Measurements from ENCODE around the gene NUP98. TPM values are rescaled to one million over a fixed set of nuclear protein-coding genes. Genes with fewer than 3 reads are reported as not detected.
"Not testable (repeated sequence)": the region's sequence is repeated elsewhere in the genome, so short reads cannot be mapped to it uniquely, and the experiment has no call there.

NUP98 gene
- total RNA-seq, 1 donor from 2014 or later: 85.3 TPM

DNA sequence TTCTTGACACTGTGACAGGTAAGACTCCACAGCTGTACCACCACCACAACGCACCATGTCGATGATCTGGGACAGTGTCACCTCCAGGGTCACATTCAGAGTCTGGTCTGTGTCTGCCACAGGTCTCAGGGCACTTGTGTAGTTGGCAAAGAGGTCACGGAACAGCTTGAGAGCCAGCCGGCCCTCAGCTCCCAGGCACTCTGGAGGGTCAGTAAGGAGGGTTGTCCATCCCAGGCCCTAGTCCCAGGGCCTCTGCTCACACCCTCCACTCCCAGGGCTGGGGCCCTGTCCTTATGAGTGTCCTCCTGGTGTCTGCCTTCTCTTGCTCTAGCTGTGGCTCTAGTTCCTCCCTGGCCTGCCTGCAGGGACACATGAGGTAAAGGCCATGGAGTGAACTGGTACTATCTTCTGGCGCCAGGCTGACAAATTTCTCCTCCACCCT lies 127.6 kb downstream of the NUP98 start:
- DNase-seq: no peak

DNA sequence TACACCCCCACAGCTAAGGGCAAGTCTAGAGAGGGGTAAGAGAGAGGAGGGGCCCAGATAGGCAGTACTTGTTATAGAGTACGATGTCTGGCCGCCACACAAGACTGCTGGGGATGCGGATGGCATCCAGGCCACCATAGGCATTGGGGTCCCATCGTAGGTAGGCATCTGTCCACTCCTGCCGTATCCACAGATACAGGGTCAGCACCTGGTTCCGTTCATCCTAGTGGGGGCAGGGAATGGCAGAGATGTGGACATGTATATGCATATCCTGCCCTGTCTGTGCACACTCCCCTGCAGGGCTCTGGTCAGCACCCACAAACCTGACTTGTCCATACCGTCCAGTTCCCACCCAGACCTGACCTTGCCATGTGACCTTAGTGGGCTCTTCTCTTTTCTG lies 128.2 kb downstream of the NUP98 start:
- no peak for DNase-seq

GRCh38 chr11:3667149-3668035 lies 130.0 kb downstream of the NUP98 start:
- DNase-seq: no peak

DNA sequence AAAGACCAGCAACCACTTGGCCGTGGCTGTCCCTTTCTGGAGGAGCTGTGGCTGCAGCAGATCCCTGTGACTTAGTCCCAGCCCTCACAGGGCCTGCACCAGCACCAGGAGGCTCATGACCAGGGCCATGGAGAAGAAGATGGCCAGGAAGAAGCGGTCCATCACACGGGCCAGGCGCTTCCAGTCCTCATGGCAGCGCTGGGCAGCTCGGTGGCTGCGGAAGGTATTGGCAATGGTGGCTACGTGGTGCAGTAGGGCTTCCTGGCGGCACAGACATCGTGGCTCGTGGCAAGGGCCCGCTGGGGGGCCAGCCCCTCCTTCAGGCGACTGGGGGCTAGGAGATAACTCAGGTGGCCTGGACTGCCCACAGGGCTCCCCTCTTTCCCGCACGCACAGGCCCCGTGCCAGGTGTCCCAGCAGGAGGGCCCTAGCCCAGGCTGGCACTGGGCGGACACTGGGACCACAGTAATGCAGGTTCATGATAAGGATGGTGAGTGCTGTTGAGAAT lies 131.3 kb downstream of the NUP98 start:
- DNase-seq: no peak

DNA sequence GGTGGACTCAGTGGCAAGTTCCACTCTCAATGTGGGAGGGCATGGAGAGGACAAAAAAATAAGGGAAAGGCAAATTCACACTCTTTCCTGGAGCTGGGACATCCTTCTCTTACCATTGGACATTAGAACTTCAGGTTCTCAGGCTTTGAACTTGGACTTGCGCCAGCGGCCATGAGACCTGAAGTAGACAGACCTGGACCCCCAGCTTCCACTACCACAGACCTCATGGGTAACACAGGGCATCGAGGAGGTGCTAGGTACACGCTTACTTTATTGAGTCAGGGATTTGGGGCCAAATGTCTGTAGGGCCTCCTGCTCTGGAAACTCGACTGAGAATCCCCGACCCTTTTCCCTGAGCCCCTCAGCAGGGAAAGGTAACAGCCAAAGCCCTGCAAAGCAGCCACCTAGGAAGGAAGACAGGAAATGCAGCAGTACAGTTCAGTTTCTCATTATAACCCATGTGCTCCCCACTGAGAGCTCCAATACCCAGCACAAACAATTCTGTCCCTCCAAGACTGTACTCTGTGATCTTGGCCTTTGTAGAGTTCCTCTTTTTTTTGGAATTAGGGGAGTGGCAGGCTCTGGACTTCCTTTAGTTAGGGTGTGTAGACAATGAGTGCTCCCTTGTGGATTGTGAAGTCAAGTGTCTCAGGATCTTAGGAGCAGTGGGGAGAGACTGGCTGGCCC lies 131.9 kb downstream of the NUP98 start:
- no peak for DNase-seq

- DNase-seq: no peak
Observed at GRCh38 chr11:3664032-3664630, 133.2 kb downstream of the NUP98 start.

GRCh38 chr11:3662856-3663255 lies 134.5 kb downstream of the NUP98 start:
- DNase-seq: no peak

- no peak for DNase-seq
Observed at GRCh38 chr11:3660960-3661359, 136.4 kb downstream of the NUP98 start.

GRCh38 chr11:3659595-3660515 lies 137.5 kb downstream of the NUP98 start:
- DNase-seq: no peak

DNA sequence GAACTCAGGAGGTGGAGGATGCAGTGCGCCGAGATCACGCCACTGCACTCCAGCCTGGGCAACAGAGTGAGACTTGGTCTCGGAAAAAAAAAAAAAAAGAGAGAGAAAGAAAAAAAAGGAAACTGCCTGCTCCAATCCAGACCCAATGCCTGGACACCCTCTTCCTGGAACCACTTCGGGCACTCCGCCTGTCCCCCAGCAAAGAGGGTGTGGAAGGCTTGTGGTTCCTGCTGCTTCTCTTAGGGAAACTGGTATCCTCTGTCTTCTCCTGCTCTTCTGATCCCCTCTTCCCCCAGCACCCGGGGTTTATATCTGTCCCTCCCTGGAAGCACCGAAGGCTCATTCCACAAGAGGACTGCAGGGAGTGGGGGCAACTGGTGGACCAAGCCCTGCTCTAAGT lies 139.1 kb downstream of the NUP98 start:
- DNase-seq: no peak

DNA sequence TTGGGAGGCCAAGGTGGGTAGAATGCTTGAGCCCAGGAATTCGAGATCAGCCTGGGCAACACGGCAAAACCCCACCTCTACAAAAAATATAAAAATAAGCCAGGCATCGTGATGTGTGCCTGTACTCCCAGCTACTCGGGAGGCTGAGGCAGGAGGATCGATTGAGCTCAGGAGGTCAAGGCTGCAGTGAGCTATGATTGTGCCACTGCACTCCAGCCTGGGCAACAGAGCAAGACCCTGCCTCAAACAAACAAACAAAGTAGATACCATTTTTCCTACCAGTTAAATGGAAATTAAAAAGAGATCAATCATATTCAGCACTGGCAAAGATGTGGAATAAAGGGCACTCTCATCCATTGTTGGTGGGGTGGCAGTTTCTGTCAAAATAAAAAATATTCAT lies 140.0 kb downstream of the NUP98 start:
- not testable (repeated sequence) for DNase-seq

GRCh38 chr11:3655547-3655946 lies 141.8 kb downstream of the NUP98 start:
- no peak for DNase-seq

DNA sequence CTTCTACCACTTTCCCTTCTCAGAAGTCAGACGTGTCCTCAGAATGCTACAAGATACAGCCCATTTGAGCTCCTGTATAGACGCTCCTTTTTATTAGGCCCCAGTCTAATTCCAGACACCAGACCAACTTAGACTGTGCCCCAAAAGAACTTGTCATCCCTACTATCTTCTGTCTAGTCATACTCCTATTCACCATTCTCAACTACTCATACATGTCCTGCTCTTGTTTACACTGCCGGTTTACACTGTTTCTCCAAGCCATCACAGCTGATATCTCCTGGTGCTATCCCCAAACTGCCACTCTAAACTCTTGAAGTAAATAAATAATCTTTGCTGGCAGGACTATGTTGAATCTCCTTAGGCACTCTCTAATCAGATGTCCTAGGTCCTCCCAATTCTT lies 144.8 kb downstream of the NUP98 start:
- DNase-seq: not testable (repeated sequence)

- not testable (repeated sequence) for DNase-seq
Observed at GRCh38 chr11:3649374-3649773, 148.0 kb downstream of the NUP98 start.

GRCh38 chr11:3648843-3649242 lies 148.5 kb downstream of the NUP98 start:
- not testable (repeated sequence) for DNase-seq

- DNase-seq: no peak
Observed at GRCh38 chr11:3645552-3645951, 151.8 kb downstream of the NUP98 start.

GRCh38 chr11:3644817-3645235 lies 152.5 kb downstream of the NUP98 start, which contains the start of gene ART1:
Gene ART1 (plus strand): TSS chr11:3645128. CDS start chr11:3659214, 14,086 bp downstream.
- no peak for DNase-seq

DNA sequence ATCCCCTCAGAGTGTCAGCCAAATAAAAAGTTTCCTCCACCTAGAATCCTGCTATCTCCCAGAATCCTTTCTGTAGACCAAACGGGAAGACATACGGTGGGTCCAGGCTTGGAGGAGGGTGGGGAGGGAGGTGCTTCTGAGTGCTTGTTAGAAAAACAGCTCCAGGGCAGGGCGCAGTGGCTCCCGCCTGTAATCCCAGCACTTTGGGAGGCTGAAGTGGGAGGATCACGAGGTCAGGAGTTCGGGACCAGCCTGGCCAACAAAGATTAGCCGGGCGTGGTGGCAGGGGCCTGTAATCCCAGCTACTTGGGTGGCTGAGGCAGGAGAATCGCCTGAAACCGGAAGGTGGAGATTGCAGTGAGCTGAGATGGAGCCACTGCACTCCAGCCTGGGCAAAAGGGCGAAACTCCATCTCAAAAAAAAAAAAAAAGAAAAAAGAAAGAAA lies 154.2 kb downstream of the NUP98 start:
- DNase-seq: not testable (repeated sequence)

- peak; percentile 71 for DNase-seq
Observed at GRCh38 chr11:3642071-3642951, 155.0 kb downstream of the NUP98 start.

GRCh38 chr11:3641701-3642070 lies 155.7 kb downstream of the NUP98 start, which contains the start of gene ART5:
Gene ART5 (minus strand): TSS chr11:3641992. CDS start chr11:3641862, 130 bp downstream.
- no peak for DNase-seq

Data from skin of body (tissue), 2 donors.